Fibroblast of lung (primary cell): Measurements from ENCODE around the gene KLHL17. TPM values are rescaled to one million over a fixed set of nuclear protein-coding genes. Genes with fewer than 3 reads are reported as not detected.

ENCODE experiments used
- DNase-seq, 2 donors: peaks; one replicate each; pipeline versions ENCODE4 v3.0.0 to v3.0.0-alpha.2; 2010; ENCODE audit warnings: low read depth in 2 of 2
- H2AFZ ChIP-seq: 2 replicates; pipeline ENCODE4 v1.5.1; 2012; ENCODE audit warnings: low read length, control low read depth, inconsistent platforms
- H3K27ac ChIP-seq: 2 replicates; pipeline ENCODE4 v1.5.1; 2011; ENCODE audit warnings: low read length, control low read depth; ENCODE audit not compliant: insufficient read depth
- H3K27me3 ChIP-seq: 2 replicates; pipeline ENCODE4 v1.5.1; 2011; ENCODE audit warnings: mild to moderate bottlenecking, low read length; ENCODE audit not compliant: control insufficient read depth, insufficient read depth
- H3K36me3 ChIP-seq: 2 replicates; pipeline ENCODE4 v1.5.1; 2011; ENCODE audit warnings: low read length; ENCODE audit not compliant: control insufficient read depth, insufficient read depth
- H3K4me1 ChIP-seq: 2 replicates; pipeline ENCODE4 v1.5.1; 2011; ENCODE audit warnings: low read length; ENCODE audit not compliant: control insufficient read depth, insufficient read depth; ENCODE audit errors: extremely low read depth
- H3K4me2 ChIP-seq: 2 replicates; pipeline ENCODE4 v1.5.1; 2011; ENCODE audit warnings: low read length, control low read depth; ENCODE audit not compliant: insufficient read depth; ENCODE audit errors: extremely low read depth
- H3K4me3 ChIP-seq, 4 experiments: fragments of 200-600 bp in 1 of 4; sonication (generic) in 1 of 4; replicated peaks in 1 of 4; 2 replicates each; pipeline ENCODE4 v1.5.1; 2011 to 2016; ENCODE audit warnings: low read length in 4 of 4, low read depth in 3 of 4, mild to moderate bottlenecking in 3 of 4, control low read depth in 2 of 4, inconsistent platforms in 1 of 4, mixed read lengths in 1 of 4; ENCODE audit not compliant: insufficient read depth in 1 of 4; ENCODE audit errors: control extremely low read depth in 1 of 4
- H3K79me2 ChIP-seq: 2 replicates; pipeline ENCODE4 v1.5.1; 2012; ENCODE audit warnings: mild to moderate bottlenecking, low read length, inconsistent platforms; ENCODE audit not compliant: control insufficient read depth, insufficient read depth
- H3K9ac ChIP-seq: 2 replicates; pipeline ENCODE4 v1.5.1; 2011; ENCODE audit warnings: mild to moderate bottlenecking, low read length, control low read depth; ENCODE audit not compliant: insufficient read depth
- H3K9me3 ChIP-seq: 2 replicates; pipeline ENCODE4 v1.5.1; 2012; ENCODE audit warnings: low read depth, low read length; ENCODE audit not compliant: control insufficient read depth, insufficient read depth
- H4K20me1 ChIP-seq: 2 replicates; pipeline ENCODE4 v1.5.1; 2011; ENCODE audit warnings: low read length; ENCODE audit not compliant: control insufficient read depth, insufficient read depth; ENCODE audit errors: extremely low read depth
- EZH2 ChIP-seq: IDR thresholded peaks from 2 replicates; pipeline ENCODE4 v1.5.1; 2012; ENCODE audit warnings: low read length, control low read depth, mild to moderate bottlenecking; ENCODE audit errors: missing control alignments
- polyA minus RNA-seq: library from RNA; depleted of rRNA, polyadenylated mRNA; stranded (reverse); fragments of >200 nt; gene quantifications from 2 replicates; pipeline ENCODE4 v1.2.3, GENCODE V29; 2011; ENCODE audit warnings: low replicate concordance
- polyA plus RNA-seq, 2 donors: library from polyadenylated mRNA; depleted of rRNA in 1 of 2; stranded (reverse) in 1 of 2; unstranded in 1 of 2; fragments of >200 nt; gene quantifications; 2 replicates each; pipeline ENCODE4 v1.2.1, GENCODE V29; 2011 to 2012; ENCODE audit warnings: missing spikeins in 1 of 2
- total RNA-seq: library from RNA; depleted of rRNA; stranded (reverse); fragments of >200 nt; gene quantifications from 2 replicates; pipeline ENCODE4 v1.2.1, GENCODE V29; 2014
- TF ChIP-seq, protein P1 (sequence below), 2 donors: IDR thresholded peaks in 1 of 2; conservative IDR thresholded peaks in 1 of 2; 1 replicate in 1 of 2; 2 replicates in 1 of 2; pipeline ENCODE4 v1.5.1; 2011 to 2012; ENCODE audit warnings: low read length in 2 of 2, control low read depth in 1 of 2, inconsistent platforms in 1 of 2, low read depth in 1 of 2, mild to moderate bottlenecking in 1 of 2

Gene KLHL17
- total RNA-seq (5.6 and 7.4 TPM in 2 replicates), polyA plus RNA-seq (4.7 and 6.1 TPM in 2 replicates), polyA minus RNA-seq (1.6 and 4.1 TPM in 2 replicates)
- polyA plus RNA-seq (2012) = 5.9 and 7.5 TPM in 2 replicates

DNA sequence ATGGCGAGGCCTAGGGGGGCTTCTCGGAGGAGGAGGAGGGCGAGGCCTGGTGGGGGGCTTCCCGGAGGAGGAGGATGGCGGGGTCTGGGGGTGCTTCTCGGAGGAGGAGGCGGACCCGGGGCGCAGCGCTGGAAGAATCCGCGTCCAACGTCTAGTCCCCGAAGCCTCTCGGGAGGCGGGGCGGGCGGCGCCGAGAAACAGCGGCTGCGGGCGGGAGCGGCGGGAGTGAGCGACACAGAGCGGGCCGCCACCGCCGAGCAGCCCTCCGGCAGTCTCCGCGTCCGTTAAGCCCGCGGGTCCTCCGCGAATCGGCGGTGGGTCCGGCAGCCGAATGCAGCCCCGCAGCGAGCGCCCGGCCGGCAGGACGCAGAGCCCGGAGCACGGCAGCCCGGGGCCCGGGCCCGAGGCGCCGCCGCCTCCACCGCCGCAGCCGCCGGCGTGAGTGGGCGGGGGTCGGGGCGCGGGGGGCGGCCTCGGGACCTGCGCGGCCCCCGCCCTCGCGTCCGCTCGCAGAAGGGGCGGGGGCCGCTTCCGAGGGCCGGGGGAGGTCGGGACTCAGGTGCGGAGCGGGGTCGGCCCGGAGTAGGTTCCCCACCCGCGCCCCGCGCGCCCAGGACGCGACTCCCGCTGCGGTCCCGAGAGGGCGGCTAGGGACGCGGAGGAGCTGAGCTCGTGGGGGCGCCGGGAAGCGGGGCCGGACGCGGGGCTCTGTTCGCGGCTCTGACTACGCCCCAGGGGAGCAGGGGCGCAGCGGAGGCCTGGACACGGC is at the start of gene KLHL17:
Gene KLHL17, plus strand, starts transcription at position 222 of the 769 bp plus-strand sequence. Its CDS starts 110 bp downstream, at position 332.
- H3K27me3 ChIP-seq = no peaks in the 10 kb centered on the region
- peaks cover 13% of the 10 kb centered on the region for H3K36me3 ChIP-seq
- peaks cover 7% of the 10 kb centered on the region for H3K4me1 ChIP-seq
- no peaks in the 10 kb centered on the region for H4K20me1 ChIP-seq
- TF ChIP-seq EZH2 = no peak
- TF ChIP-seq, protein P1, sequence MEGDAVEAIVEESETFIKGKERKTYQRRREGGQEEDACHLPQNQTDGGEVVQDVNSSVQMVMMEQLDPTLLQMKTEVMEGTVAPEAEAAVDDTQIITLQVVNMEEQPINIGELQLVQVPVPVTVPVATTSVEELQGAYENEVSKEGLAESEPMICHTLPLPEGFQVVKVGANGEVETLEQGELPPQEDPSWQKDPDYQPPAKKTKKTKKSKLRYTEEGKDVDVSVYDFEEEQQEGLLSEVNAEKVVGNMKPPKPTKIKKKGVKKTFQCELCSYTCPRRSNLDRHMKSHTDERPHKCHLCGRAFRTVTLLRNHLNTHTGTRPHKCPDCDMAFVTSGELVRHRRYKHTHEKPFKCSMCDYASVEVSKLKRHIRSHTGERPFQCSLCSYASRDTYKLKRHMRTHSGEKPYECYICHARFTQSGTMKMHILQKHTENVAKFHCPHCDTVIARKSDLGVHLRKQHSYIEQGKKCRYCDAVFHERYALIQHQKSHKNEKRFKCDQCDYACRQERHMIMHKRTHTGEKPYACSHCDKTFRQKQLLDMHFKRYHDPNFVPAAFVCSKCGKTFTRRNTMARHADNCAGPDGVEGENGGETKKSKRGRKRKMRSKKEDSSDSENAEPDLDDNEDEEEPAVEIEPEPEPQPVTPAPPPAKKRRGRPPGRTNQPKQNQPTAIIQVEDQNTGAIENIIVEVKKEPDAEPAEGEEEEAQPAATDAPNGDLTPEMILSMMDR (conservative IDR thresholded peaks at IDR 0.05 in 1 of 2, IDR thresholded peaks at IDR 0.05 in 1 of 2; ENCODE audit: low read depth in 1 of 2, low read length in 2 of 2) = no peak
- peak; percentile 58 to 62 for DNase-seq
- peak within 1 kb of the TSS; percentile 14 for H3K27ac ChIP-seq
- H3K79me2 ChIP-seq = peaks cover 21% of the 10 kb centered on the region
- H3K9me3 ChIP-seq = no peaks in the 10 kb centered on the region
- peak within 1 kb of the TSS; percentile 33 to 67 (median 46) for H3K4me3 ChIP-seq
- peak within 1 kb of the TSS; percentile 7 for H2AFZ ChIP-seq
- H3K4me2 ChIP-seq = peak within 1 kb of the TSS; percentile 80
- H3K9ac ChIP-seq = peak within 1 kb of the TSS; percentile 53

DNA sequence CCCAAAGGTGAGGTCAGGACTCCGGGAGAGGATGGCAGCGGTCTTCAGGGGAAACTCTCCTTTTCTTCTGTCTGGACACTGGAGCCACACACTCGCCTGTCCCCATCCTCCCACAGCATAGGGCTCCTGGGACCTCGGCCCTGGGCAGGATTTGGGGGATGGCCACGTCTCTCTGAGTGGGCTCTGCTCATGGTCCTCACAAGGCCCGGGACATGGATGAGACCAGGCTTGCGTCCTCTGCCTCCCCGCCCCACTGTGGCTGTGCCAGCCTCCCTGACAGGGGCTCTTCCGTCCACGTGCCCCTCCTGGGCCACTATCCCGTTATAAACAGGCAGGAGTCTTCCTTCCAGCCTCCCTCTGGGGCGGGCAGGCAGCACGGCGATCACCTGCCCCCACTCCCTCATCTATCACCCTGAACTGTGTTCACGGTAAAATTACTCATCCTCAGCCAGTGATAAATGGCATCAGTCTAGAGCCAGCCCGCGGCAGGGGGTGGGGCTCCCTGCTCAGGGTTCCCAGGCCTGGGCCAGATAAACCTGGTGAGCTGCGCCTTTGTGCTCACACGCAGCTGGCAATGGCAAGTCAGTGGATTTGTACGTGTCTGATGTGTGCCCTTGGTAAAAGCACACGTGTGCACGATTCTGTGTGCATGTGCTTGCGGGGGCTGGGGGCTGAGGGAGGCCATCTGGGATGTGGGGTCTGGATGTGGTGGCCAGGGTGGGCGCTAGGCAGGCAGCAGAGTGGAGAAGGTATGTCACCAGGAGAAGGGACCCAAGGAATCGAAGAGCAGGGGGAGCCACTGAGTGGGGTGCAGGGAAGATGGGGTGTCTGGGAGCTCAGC is 49.3 kb upstream of the KLHL17 start:
- Histone ChIP-seq H3K27ac (no peak overlapping the region), H3K4me2 (no peak overlapping the region)
- peak in 1 of 2 donors; percentile 77 for DNase-seq

More for the DNA sequence above, 49.3 kb upstream of the KLHL17 start:
- H3K4me1 ChIP-seq = peaks cover 5% of the 10 kb centered on the region
- H2AFZ ChIP-seq = no peak overlapping the region
- TF ChIP-seq, protein P1 (conservative IDR thresholded peaks at IDR 0.05 in 1 of 2, IDR thresholded peaks at IDR 0.05 in 1 of 2; ENCODE audit: low read depth in 1 of 2, low read length in 2 of 2) = no peak
- peak; percentile 15 for TF ChIP-seq EZH2
- H3K9me3 ChIP-seq = no peaks in the 10 kb centered on the region
- no peak overlapping the region for H3K4me3 ChIP-seq
- H3K27me3 ChIP-seq = peaks cover 11% of the 10 kb centered on the region
- H3K36me3 ChIP-seq = no peaks in the 10 kb centered on the region
- H3K9ac ChIP-seq = no peak overlapping the region
- no peaks in the 10 kb centered on the region for H4K20me1 ChIP-seq
- no peaks in the 10 kb centered on the region for H3K79me2 ChIP-seq
